NCI-H1417 treated with DMSO at 0.1 percent for 48 hours (cell line): ENCODE results near the gene HSBP1.

Experiments used
- DNase-seq: peaks from one replicate; lab custom pipeline; 2025; lab: John Stamatoyannopoulos, UW

HSBP1 gene

GRCh38 chr16:83803811-83804210, 4.0 kb upstream of the HSBP1 start:
- DNase-seq = no peak

- no peak for DNase-seq
These were observed 3.4 kb upstream of the HSBP1 start for GRCh38 chr16:83804366-83804765.

GRCh38 chr16:83806036-83806435, 1.7 kb upstream of the HSBP1 start:
- DNase-seq = no peak

GRCh38 chr16:83806731-83807130, 1.0 kb upstream of the HSBP1 start:
- no peak for DNase-seq

GRCh38 chr16:83807327-83807709, 460 bp upstream of the HSBP1 start:
- DNase-seq = no peak

GRCh38 chr16:83808573-83809014, 816 bp downstream of the HSBP1 start:
- no peak for DNase-seq

- no peak for DNase-seq
These were observed 1.3 kb downstream of the HSBP1 start for GRCh38 chr16:83809092-83809491.

- no peak for DNase-seq
These were observed 3.1 kb downstream of the HSBP1 start for GRCh38 chr16:83810901-83811300.

GRCh38 chr16:83813823-83814658, 6.3 kb downstream of the HSBP1 start:
- no peak for DNase-seq

GRCh38 chr16:83814659-83814985, 6.8 kb downstream of the HSBP1 start:
- DNase-seq = no peak

GRCh38 chr16:83817022-83817421, 9.2 kb downstream of the HSBP1 start:
- no peak for DNase-seq

GRCh38 chr16:83818276-83818675, 10.5 kb downstream of the HSBP1 start:
- DNase-seq = no peak

GRCh38 chr16:83819361-83819760, 11.6 kb downstream of the HSBP1 start:
- no peak for DNase-seq

GRCh38 chr16:83826146-83826913, 18.6 kb downstream of the HSBP1 start:
- no peak for DNase-seq

- no peak for DNase-seq
These were observed 22.5 kb downstream of the HSBP1 start for GRCh38 chr16:83830091-83830768.

- no peak for DNase-seq
These were observed 23.1 kb downstream of the HSBP1 start for GRCh38 chr16:83830769-83831455.

- DNase-seq = no peak
These were observed 23.7 kb downstream of the HSBP1 start for GRCh38 chr16:83831456-83831987.

GRCh38 chr16:83833921-83834320, 26.1 kb downstream of the HSBP1 start:
- no peak for DNase-seq

- no peak for DNase-seq
These were observed 28.1 kb downstream of the HSBP1 start for GRCh38 chr16:83835586-83836566.

GRCh38 chr16:83837566-83837965, 29.8 kb downstream of the HSBP1 start:
- no peak for DNase-seq

- DNase-seq = no peak
These were observed 30.4 kb downstream of the HSBP1 start for GRCh38 chr16:83838151-83838550.
